NCI-H146 treated with DMSO at 0.1 percent for 48 hours (cell line): ENCODE data around the gene IL12B.
"Not testable (repeated sequence)": the region's sequence is repeated elsewhere in the genome, so short reads cannot be mapped to it uniquely, and the experiment has no call there.

Experiments
- DNase-seq: peaks from one replicate; lab custom pipeline; 2025; ENCODE audit not compliant: unreplicated experiment; lab: John Stamatoyannopoulos, UW

Gene IL12B

GRCh38 chr5:159297300-159297699 lies 33.0 kb downstream of the IL12B start:
- not testable (repeated sequence) for DNase-seq

- DNase-seq: no peak
Observed at GRCh38 chr5:159294921-159295320, 35.4 kb downstream of the IL12B start.

DNA sequence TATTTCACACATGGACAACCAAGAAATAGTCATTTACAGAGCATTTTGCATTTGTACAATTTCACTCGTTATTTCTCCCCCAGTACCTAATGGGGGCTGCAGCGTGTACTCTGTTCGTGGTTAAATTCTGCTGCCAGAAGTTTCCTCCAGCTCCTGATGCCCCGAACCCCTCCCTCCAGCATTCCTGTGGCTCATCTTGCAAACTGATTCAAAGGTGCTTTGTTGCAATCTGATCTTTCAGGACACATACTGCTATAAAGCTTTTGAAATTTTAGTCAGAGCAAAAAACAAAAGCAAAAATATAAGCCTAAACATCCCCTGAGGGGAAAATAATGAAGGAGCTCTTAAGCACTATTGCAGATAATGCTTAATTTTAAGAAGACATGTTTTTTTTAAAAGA lies 39.5 kb downstream of the IL12B start:
- no peak for DNase-seq

- DNase-seq: no peak
Observed at GRCh38 chr5:159286420-159287035, 43.8 kb downstream of the IL12B start.

GRCh38 chr5:159274676-159275075 lies 55.6 kb downstream of the IL12B start:
- DNase-seq: no peak

DNA sequence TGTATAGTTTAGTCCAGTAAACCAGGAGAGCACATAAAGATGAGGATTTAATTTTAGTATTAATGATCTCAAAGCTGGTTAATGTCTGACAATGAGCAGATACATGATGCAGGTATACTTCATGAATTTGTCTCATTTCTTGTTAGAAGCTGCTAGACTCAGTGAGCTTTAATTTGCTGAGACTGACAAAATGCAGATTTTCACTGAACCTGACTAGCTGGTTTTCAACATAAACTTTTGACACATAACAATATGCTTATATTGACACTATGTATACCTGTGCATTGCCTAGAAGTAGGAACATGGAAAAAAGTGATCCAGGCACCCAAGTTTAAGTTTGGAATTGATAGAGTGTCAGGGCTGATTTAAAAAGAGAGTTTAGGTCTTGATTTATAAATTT lies 56.4 kb downstream of the IL12B start:
- no peak for DNase-seq

GRCh38 chr5:159269723-159270122 lies 60.6 kb downstream of the IL12B start:
- DNase-seq: no peak

DNA sequence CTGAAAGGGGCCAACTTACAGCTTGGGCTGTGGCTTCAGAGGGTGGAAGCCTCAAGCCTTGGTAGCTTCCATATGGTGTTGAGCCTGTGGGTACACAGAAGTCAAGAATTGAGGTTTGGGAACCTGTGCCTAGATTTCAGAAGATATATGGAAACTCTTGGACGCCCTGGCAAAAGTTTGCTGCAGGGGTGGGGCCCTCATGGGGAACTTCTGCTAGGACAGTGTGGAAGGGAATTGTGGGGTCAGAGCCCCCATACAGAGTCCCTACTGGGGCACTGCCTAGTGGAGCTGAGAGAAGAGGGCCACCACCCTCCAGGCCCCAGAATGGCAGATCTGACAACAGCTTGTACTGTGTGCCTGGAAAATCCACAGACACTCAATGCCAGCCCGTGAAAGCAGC lies 63.5 kb downstream of the IL12B start:
- not testable (repeated sequence) for DNase-seq
